Inflammatory macrophage treated with lipopolysaccharide for 1 hour (primary cell): ENCODE results near the gene OLFML2B.

Experiments used
- DNase-seq, 2 donors: peaks; one replicate each; pipeline ENCODE4 v3.0.0-alpha.2; 2020 to 2022

OLFML2B gene

GRCh38 chr1:161943737-161944136, 79.9 kb downstream of the OLFML2B start:
- DNase-seq = no peak

- DNase-seq = no peak
Measured at GRCh38 chr1:161941726-161942436, 81.8 kb downstream of the OLFML2B start.

- no peak for DNase-seq
Measured at GRCh38 chr1:161940866-161941591, 82.6 kb downstream of the OLFML2B start.

- no peak for DNase-seq
Measured at GRCh38 chr1:161936786-161937185, 86.9 kb downstream of the OLFML2B start.

- no peak for DNase-seq
Measured at GRCh38 chr1:161935264-161935663, 88.4 kb downstream of the OLFML2B start.

GRCh38 chr1:161933592-161934588, 89.8 kb downstream of the OLFML2B start:
- DNase-seq = no peak
